IMR-90 (cell line): ENCODE data around the gene METTL15. TPM values are rescaled to one million over a fixed set of nuclear protein-coding genes. Genes with fewer than 3 reads are reported as not detected.

ENCODE experiments used
- ATAC-seq: fragments of 200-7000 bp; cut with Tn5 transposase; 2 replicates; pipeline ENCODE4 v1.9.1; 2020; ENCODE audit warnings: low read depth, mild to moderate bottlenecking, moderate library complexity
- BruUV-seq: library from RNA; stranded (reverse); fragments of 400-500 nt; replicated peaks from 2 replicates; lab custom pipeline; 2021; lab: Mats Ljungman, UMichigan
- CTCF ChIA-PET: fragments of 300-600 bp; formaldehyde crosslinking; extraction: SDS; loops from one replicate; lab custom pipeline; 2021; ENCODE audit warnings: antibody characterized with exemption; lab: Yijun Ruan, JAX
- POLR2A ChIA-PET: fragments of 300-600 bp; sonication (Branson Sonifier 250); formaldehyde crosslinking; loops from one replicate; lab custom pipeline; 2022; ENCODE audit warnings: antibody characterized with exemption; ENCODE audit not compliant: unreplicated experiment; lab: Charles Lee
- DNase-seq: peaks from one replicate; pipeline ENCODE4 v3.0.0; 2013
- H2AFZ ChIP-seq: replicated peaks from 2 replicates; pipeline ENCODE3; 2013; ENCODE audit warnings: low read length, mild to moderate bottlenecking; ENCODE audit not compliant: poor library complexity
- H2AK5ac ChIP-seq: 2 replicates; pipeline ENCODE4 v1.6.1; 2013; ENCODE audit warnings: low read depth, low read length, inconsistent platforms
- H2AK9ac ChIP-seq: replicated peaks from 2 replicates; pipeline ENCODE3; 2013; ENCODE audit warnings: mild to moderate bottlenecking, low read depth, low read length, moderate library complexity; ENCODE audit not compliant: poor library complexity
- H2BK120ac ChIP-seq: 2 replicates; pipeline ENCODE4 v1.6.1; 2013; ENCODE audit warnings: low read depth, low read length, inconsistent platforms
- H2BK15ac ChIP-seq: 3 replicates; pipeline ENCODE4 v1.6.1; 2013; ENCODE audit warnings: low read depth, low read length, inconsistent platforms
- H2BK20ac ChIP-seq: 2 replicates; pipeline ENCODE4 v1.6.1; 2013; ENCODE audit warnings: low read depth, mild to moderate bottlenecking, inconsistent platforms, low read length, moderate library complexity
- H2BK5ac ChIP-seq: 2 replicates; pipeline ENCODE4 v1.6.1; 2013; ENCODE audit warnings: mild to moderate bottlenecking, low read depth, low read length, inconsistent platforms; ENCODE audit not compliant: poor library complexity, severe bottlenecking
- H3K14ac ChIP-seq: replicated peaks from 2 replicates; pipeline ENCODE4 v1.6.1; 2013; ENCODE audit warnings: low read depth, low read length, inconsistent platforms
- H3K18ac ChIP-seq: 2 replicates; pipeline ENCODE4 v1.6.1; 2013; ENCODE audit warnings: low read depth, low read length, control low read depth
- H3K23ac ChIP-seq: 2 replicates; pipeline ENCODE4 v1.6.1; 2013; ENCODE audit warnings: low read depth, low read length, inconsistent platforms
- H3K27ac ChIP-seq: 2 replicates; pipeline ENCODE4 v1.5.1; 2013; ENCODE audit warnings: mild to moderate bottlenecking, control low read depth, low read length; ENCODE audit not compliant: insufficient read depth
- H3K27me3 ChIP-seq: 2 replicates; pipeline ENCODE4 v1.6.1; 2013; ENCODE audit warnings: low read length; ENCODE audit not compliant: control insufficient read depth, insufficient read depth
- H3K36me3 ChIP-seq: 2 replicates; pipeline ENCODE4 v1.6.1; 2013; ENCODE audit warnings: low read length, mixed read lengths; ENCODE audit not compliant: control insufficient read depth, insufficient read depth
- H3K4ac ChIP-seq: 2 replicates; pipeline ENCODE4 v1.6.1; 2013; ENCODE audit warnings: low read depth, low read length, inconsistent platforms
- H3K4me1 ChIP-seq: 2 replicates; pipeline ENCODE4 v1.6.1; 2013; ENCODE audit warnings: low read length, mixed read lengths; ENCODE audit not compliant: control insufficient read depth, insufficient read depth
- H3K4me2 ChIP-seq: 2 replicates; pipeline ENCODE4 v1.6.1; 2013; ENCODE audit warnings: low read depth, mild to moderate bottlenecking, control low read depth, low read length, moderate library complexity
- H3K4me3 ChIP-seq: 2 replicates; pipeline ENCODE4 v1.5.1; 2013; ENCODE audit warnings: low read depth, mild to moderate bottlenecking, control low read depth, low read length, moderate library complexity; ENCODE audit not compliant: insufficient read depth
- H3K56ac ChIP-seq: 2 replicates; pipeline ENCODE4 v1.6.1; 2013; ENCODE audit warnings: low read length, inconsistent platforms; ENCODE audit not compliant: insufficient read depth; ENCODE audit errors: extremely low read depth
- H3K79me1 ChIP-seq, 2 experiments: 2 replicates each; pipeline ENCODE4 v1.6.1; 2013; ENCODE audit warnings: low read length in 2 of 2, inconsistent platforms in 1 of 2, low read depth in 1 of 2
- H3K9ac ChIP-seq: 2 replicates; pipeline ENCODE4 v1.6.1; 2013; ENCODE audit warnings: low read depth, low read length, control low read depth
- H3K9me1 ChIP-seq: 2 replicates; pipeline ENCODE4 v1.6.1; 2013; ENCODE audit warnings: low read length, inconsistent platforms; ENCODE audit not compliant: insufficient read depth
- H3K9me3 ChIP-seq: 2 replicates; pipeline ENCODE4 v1.6.1; 2013; ENCODE audit warnings: low read length; ENCODE audit not compliant: control insufficient read depth, insufficient read depth
- H4K20me1 ChIP-seq: 2 replicates; pipeline ENCODE4 v1.6.1; 2013; ENCODE audit warnings: low read length, inconsistent platforms; ENCODE audit not compliant: insufficient read depth
- H4K5ac ChIP-seq: 2 replicates; pipeline ENCODE4 v1.6.1; 2013; ENCODE audit warnings: mild to moderate bottlenecking, low read depth, low read length, control low read depth
- H4K8ac ChIP-seq, 2 experiments: 2 replicates each; pipeline ENCODE4 v1.6.1; 2013; ENCODE audit warnings: low read depth in 2 of 2, low read length in 2 of 2, control low read depth in 1 of 2, inconsistent platforms in 1 of 2
- H4K91ac ChIP-seq: 2 replicates; pipeline ENCODE4 v1.6.1; 2013; ENCODE audit warnings: low read depth, low read length, inconsistent platforms; ENCODE audit not compliant: insufficient read depth
- BHLHE40 ChIP-seq: fragments of 150-350 bp; IDR thresholded peaks from 2 replicates; pipeline ENCODE4 v1.6.1; 2016; ENCODE audit warnings: mild to moderate bottlenecking, low read depth, low read length
- CEBPB ChIP-seq: IDR thresholded peaks from 2 replicates; pipeline ENCODE4 v1.6.1; 2012; ENCODE audit warnings: low read depth, low read length, improper control_type of control experiment
- CHD1 ChIP-seq: IDR thresholded peaks from 2 replicates; pipeline ENCODE4 v1.6.1; 2012; ENCODE audit warnings: low read depth, low read length, improper control_type of control experiment
- MXI1 ChIP-seq: IDR thresholded peaks from 2 replicates; pipeline ENCODE4 v1.6.1; 2012; ENCODE audit warnings: low read depth, mild to moderate bottlenecking, low read length, moderate library complexity, borderline replicate concordance
- NFE2L2 ChIP-seq: fragments of 150-350 bp; IDR thresholded peaks from 2 replicates; pipeline ENCODE4 v1.6.1; 2016; ENCODE audit warnings: low read depth, mild to moderate bottlenecking, low read length
- POLR2A ChIP-seq: IDR thresholded peaks from 2 replicates; pipeline ENCODE4 v1.6.1; 2012; ENCODE audit warnings: mild to moderate bottlenecking, low read depth, low read length
- RAD21 ChIP-seq: IDR thresholded peaks from 2 replicates; pipeline ENCODE4 v1.6.1; 2012; ENCODE audit warnings: low read length, improper control_type of control experiment
- RCOR1 ChIP-seq: IDR thresholded peaks from 2 replicates; pipeline ENCODE4 v1.6.1; 2012; ENCODE audit warnings: mild to moderate bottlenecking, low read length, improper control_type of control experiment; ENCODE audit not compliant: insufficient replicate concordance
- RFX5 ChIP-seq: IDR thresholded peaks from 2 replicates; pipeline ENCODE4 v1.8.0; 2012; ENCODE audit warnings: low read depth, mild to moderate bottlenecking, low read length, moderate library complexity
- SMC3 ChIP-seq: fragments of 150-350 bp; IDR thresholded peaks from 2 replicates; pipeline ENCODE4 v1.6.1; 2016; ENCODE audit warnings: low read depth, mild to moderate bottlenecking, antibody characterized with exemption, low read length, moderate library complexity
- WGBS, 2 experiments: methylation state at CpG; one replicate each; pipeline versions ENCODE4 v1.1.5 to v1.1.7; 2013; ENCODE audit warnings: missing lambda C conversion rate in 2 of 2; ENCODE audit not compliant: insufficient read length in 1 of 2; ENCODE audit errors: extremely low coverage in 2 of 2; 5-methylcytosine and 5-hydroxymethylcytosine counted together
- dilution Hi-C: fragments of 300-500 bp; cut with HindIII; formaldehyde crosslinking; loops from one replicate; pipeline ENCODE4 v1.14.3; 2018; ENCODE audit warnings: low sequenced_read_pairs; ENCODE audit not compliant: unreplicated experiment
- in situ Hi-C: fragments of 300-500 bp; cut with MboI; formaldehyde crosslinking; loops from 3 replicates; pipeline ENCODE4 v1.14.3; 2019; ENCODE audit warnings: low sequenced_read_pairs, inconsistent platforms, mixed read lengths
- intact Hi-C: fragments of 100-400 bp; cut with micrococcal nuclease; formaldehyde crosslinking; loops from 2 replicates; pipeline ENCODE4 v1.10.0; 2022
- polyA plus RNA-seq, 3 experiments: library from polyadenylated mRNA; depleted of rRNA; stranded (reverse); fragments of >200 nt; gene quantifications; 2 replicates each; pipeline ENCODE4 v1.2.3, GENCODE V29; 2012; ENCODE audit warnings: low replicate concordance in 1 of 3
- total RNA-seq: library from RNA; depleted of rRNA; stranded (reverse); fragments of >200 nt; gene quantifications from 2 replicates; pipeline ENCODE4 v1.2.3, GENCODE V29; 2012
- TF ChIP-seq, protein P1 (sequence below): fragments of 150-350 bp; IDR thresholded peaks from 2 replicates; pipeline ENCODE4 v1.6.1; 2016; ENCODE audit warnings: low read depth, mild to moderate bottlenecking, low read length, moderate library complexity, borderline replicate concordance
- TF ChIP-seq, protein P2 (sequence below): conservative IDR thresholded peaks from 2 replicates; pipeline ENCODE4 v1.5.1; 2012; ENCODE audit warnings: mild to moderate bottlenecking, low read depth, low read length, improper control_type of control experiment
- TF ChIP-seq, protein P3 (sequence below): fragments of 150-350 bp; IDR thresholded peaks from 2 replicates; pipeline ENCODE4 v1.6.1; 2017; ENCODE audit warnings: mild to moderate bottlenecking, antibody characterized with exemption, low read length, low read depth

Gene METTL15
- total and polyA plus RNA-seq, 2 of the 4 experiments (the other 2 are of a cell fraction) = 6.5 to 30.5 TPM

DNA sequence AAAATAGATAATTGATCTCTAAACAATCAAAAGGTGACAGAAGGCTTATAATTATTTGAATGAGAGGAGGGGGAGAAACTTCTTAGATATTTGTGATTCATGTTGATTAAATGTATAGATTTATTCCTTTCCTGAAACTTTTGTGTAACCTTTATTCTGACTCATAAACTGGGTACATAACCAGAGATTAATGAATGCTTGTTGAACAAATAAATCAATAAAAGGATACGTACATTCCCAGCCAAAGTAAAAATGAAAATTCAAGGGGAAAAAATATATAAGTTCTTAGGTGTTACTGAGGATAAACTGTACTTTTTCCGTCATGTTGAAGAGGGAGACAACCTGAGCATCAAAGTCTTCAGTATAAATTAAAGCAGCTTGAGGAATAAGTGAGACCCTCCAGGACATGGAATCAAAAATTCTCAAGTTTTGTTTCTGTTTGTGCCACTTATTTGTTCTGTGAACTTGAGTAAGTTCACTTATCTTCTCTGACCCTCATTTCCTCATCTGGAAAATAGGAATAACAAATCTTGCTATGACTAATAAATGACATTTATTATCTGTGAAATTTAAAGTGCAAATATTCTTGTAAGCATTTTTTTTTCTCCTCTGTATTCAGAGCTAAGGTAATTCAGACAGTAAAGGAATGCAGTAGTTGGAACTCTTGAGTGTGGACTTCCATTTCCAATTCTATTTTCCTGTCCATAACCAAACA is 195.4 kb downstream of the METTL15 start:
- H2BK120ac ChIP-seq = no peak overlapping the region
- dilution Hi-C loops = no loop called here

More for the DNA sequence above, 195.4 kb downstream of the METTL15 start:
- no peak overlapping the region for H4K8ac ChIP-seq
- peak overlapping the region; percentile 71; the same call in 1 of the 2 replicates for H3K23ac ChIP-seq
- no peak overlapping the region for H3K56ac ChIP-seq
- 0 out of 4 replicates have a peak, but pooled peaks cover 0 to 3% of the 10 kb centered on the region in 2 experiments for H3K79me1 ChIP-seq
- POLR2A ChIA-PET = no interaction called here
- ATAC-seq (no peak), DNase-seq (peak; percentile 22)
- no peak overlapping the region for H2AFZ ChIP-seq
- no peak overlapping the region for H3K18ac ChIP-seq
- peak overlapping the region; percentile 58; the same call in 1 of the 2 replicates for H3K14ac ChIP-seq
- no peak overlapping the region for H3K9ac ChIP-seq
- H3K9me3 ChIP-seq = no peaks in the 10 kb centered on the region
- no peak overlapping the region for H4K91ac ChIP-seq
- no peak overlapping the region for H3K4me3 ChIP-seq
- no peak overlapping the region for H2AK5ac ChIP-seq
- TF ChIP-seq RCOR1 = no peak
- no peak for TF ChIP-seq RFX5
- no peak for TF ChIP-seq SMC3
- TF ChIP-seq, protein P1, sequence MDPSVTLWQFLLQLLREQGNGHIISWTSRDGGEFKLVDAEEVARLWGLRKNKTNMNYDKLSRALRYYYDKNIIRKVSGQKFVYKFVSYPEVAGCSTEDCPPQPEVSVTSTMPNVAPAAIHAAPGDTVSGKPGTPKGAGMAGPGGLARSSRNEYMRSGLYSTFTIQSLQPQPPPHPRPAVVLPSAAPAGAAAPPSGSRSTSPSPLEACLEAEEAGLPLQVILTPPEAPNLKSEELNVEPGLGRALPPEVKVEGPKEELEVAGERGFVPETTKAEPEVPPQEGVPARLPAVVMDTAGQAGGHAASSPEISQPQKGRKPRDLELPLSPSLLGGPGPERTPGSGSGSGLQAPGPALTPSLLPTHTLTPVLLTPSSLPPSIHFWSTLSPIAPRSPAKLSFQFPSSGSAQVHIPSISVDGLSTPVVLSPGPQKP = no peak
- TF ChIP-seq, protein P2, sequence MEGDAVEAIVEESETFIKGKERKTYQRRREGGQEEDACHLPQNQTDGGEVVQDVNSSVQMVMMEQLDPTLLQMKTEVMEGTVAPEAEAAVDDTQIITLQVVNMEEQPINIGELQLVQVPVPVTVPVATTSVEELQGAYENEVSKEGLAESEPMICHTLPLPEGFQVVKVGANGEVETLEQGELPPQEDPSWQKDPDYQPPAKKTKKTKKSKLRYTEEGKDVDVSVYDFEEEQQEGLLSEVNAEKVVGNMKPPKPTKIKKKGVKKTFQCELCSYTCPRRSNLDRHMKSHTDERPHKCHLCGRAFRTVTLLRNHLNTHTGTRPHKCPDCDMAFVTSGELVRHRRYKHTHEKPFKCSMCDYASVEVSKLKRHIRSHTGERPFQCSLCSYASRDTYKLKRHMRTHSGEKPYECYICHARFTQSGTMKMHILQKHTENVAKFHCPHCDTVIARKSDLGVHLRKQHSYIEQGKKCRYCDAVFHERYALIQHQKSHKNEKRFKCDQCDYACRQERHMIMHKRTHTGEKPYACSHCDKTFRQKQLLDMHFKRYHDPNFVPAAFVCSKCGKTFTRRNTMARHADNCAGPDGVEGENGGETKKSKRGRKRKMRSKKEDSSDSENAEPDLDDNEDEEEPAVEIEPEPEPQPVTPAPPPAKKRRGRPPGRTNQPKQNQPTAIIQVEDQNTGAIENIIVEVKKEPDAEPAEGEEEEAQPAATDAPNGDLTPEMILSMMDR = no peak
- no peak for TF ChIP-seq MXI1
- no peak for TF ChIP-seq BHLHE40
- no peak for TF ChIP-seq POLR2A
- TF ChIP-seq CEBPB = no peak
- no peak for TF ChIP-seq NFE2L2
- TF ChIP-seq, protein P3, sequence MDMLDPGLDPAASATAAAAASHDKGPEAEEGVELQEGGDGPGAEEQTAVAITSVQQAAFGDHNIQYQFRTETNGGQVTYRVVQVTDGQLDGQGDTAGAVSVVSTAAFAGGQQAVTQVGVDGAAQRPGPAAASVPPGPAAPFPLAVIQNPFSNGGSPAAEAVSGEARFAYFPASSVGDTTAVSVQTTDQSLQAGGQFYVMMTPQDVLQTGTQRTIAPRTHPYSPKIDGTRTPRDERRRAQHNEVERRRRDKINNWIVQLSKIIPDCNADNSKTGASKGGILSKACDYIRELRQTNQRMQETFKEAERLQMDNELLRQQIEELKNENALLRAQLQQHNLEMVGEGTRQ = no peak
- no peak for TF ChIP-seq CHD1
- no peak for TF ChIP-seq RAD21
- no CpG with 5 or more reads among the region's 2 CpGs for WGBS, 2 experiments
- no peaks in the 10 kb centered on the region for H3K4me1 ChIP-seq
- H4K20me1 ChIP-seq = no peaks in the 10 kb centered on the region
- H3K36me3 ChIP-seq = no peaks in the 10 kb centered on the region; the same call in 1 of the 2 replicates
- H3K4me2 ChIP-seq = no peak overlapping the region
- H3K27me3 ChIP-seq = no peaks in the 10 kb centered on the region
- no peak overlapping the region for H3K4ac ChIP-seq
- H2BK20ac ChIP-seq = no peak overlapping the region
- no peak overlapping the region for H4K5ac ChIP-seq
- peaks cover 2% of the 10 kb centered on the region for H3K9me1 ChIP-seq
- H2BK15ac ChIP-seq = 0 out of 3 replicates have a peak overlapping the region, but pooled peaks have one; percentile 30
- H2AK9ac ChIP-seq = no peak overlapping the region
- H3K27ac ChIP-seq = no peak overlapping the region
- intact Hi-C loops (loop anchor here (10.0 kb wide), 1 partner anchor 589 kb away; no protein-coding TSS in a partner anchor), in situ Hi-C loops (no loop called here)
- no TSS peak for BruUV-seq
- H2BK5ac ChIP-seq = no peak overlapping the region
- CTCF ChIA-PET = no interaction called here
